Epithelial cell of esophagus (primary cell): ENCODE data around the gene MGLL.

Experiments
- DNase-seq: peaks from one replicate; pipeline ENCODE4 v3.0.0; 2010; ENCODE audit warnings: low read depth
- H3K4me3 ChIP-seq: 2 replicates; pipeline ENCODE4 v1.5.1; 2011; ENCODE audit warnings: mild to moderate bottlenecking, low read length, control low read depth
- CTCF ChIP-seq: IDR thresholded peaks from 2 replicates; pipeline ENCODE4 v1.5.1; 2011; ENCODE audit warnings: low read depth, mild to moderate bottlenecking, low read length, control low read depth, inconsistent platforms; ENCODE audit not compliant: insufficient read depth; ENCODE audit errors: missing control alignments

The MGLL gene

GRCh38 chr3:127668906-127669305, 153.4 kb downstream of the MGLL start:
- no peak for TF ChIP-seq CTCF
- no peak for DNase-seq
- H3K4me3 ChIP-seq: no peak overlapping the region

GRCh38 chr3:127667119-127667681, 155.1 kb downstream of the MGLL start:
- DNase-seq: no peak
- TF ChIP-seq CTCF: no peak
- no peak overlapping the region for H3K4me3 ChIP-seq

- DNase-seq: no peak
- H3K4me3 ChIP-seq: no peak overlapping the region
- TF ChIP-seq CTCF: no peak
Observed at GRCh38 chr3:127666676-127667075, 155.6 kb downstream of the MGLL start.

GRCh38 chr3:127665586-127665985, 156.7 kb downstream of the MGLL start:
- no peak overlapping the region for H3K4me3 ChIP-seq
- DNase-seq: no peak
- TF ChIP-seq CTCF: no peak

GRCh38 chr3:127665165-127665564, 157.2 kb downstream of the MGLL start:
- no peak overlapping the region for H3K4me3 ChIP-seq
- no peak for DNase-seq
- TF ChIP-seq CTCF: no peak

GRCh38 chr3:127663151-127663550, 159.2 kb downstream of the MGLL start:
- TF ChIP-seq CTCF: no peak

GRCh38 chr3:127662001-127662469, 160.3 kb downstream of the MGLL start:
- DNase-seq: no peak
- no peak for TF ChIP-seq CTCF
- H3K4me3 ChIP-seq: no peak overlapping the region

More at GRCh38 chr3:127663151-127663550, 159.2 kb downstream of the MGLL start:
- no peak for DNase-seq
- H3K4me3 ChIP-seq: no peak overlapping the region
